PC-3 (cell line): ENCODE measurements around the gene MAP2K3.

Source experiments
- EZH2 ChIP-seq: fragments of 300-600 bp; sonication (generic); IDR thresholded peaks from one replicate; pipeline ENCODE4 v1.6.1; 2017; ENCODE audit warnings: antibody characterized with exemption, mild to moderate bottlenecking, low read length; ENCODE audit not compliant: unreplicated experiment
- TF ChIP-seq, protein P1 (sequence below): fragments of 300-600 bp; sonication (generic); conservative IDR thresholded peaks from 2 replicates; pipeline ENCODE4 v1.5.1; 2017; ENCODE audit warnings: antibody characterized with exemption, low read depth, mild to moderate bottlenecking, low read length

DNA sequence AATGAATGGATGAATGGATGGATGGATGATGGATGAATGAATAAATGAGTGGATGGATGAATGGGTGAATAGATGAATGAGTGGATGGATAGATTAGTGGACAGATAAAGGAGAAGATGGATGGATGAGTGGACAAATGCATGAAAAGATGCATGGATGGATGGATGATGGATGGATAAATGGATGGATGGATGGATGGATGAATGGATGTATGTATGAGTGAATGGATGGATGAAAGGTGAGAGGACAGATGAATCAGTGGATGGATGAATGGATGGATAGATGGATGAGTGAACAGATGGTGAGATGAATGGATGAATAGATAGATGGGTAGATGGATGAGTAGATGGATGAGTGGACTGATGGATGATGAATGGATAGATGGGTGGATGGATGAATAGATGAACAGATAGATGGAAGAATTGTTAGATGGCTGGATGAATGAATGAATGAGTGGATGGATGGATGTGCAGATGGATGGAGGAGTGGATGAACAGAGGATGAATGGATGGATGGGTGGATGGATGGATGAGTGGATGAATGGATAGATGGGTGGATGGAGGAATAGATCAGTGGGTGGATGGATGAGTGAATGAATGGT, 77.9 kb downstream of the MAP2K3 start:
- TF ChIP-seq, protein P1, sequence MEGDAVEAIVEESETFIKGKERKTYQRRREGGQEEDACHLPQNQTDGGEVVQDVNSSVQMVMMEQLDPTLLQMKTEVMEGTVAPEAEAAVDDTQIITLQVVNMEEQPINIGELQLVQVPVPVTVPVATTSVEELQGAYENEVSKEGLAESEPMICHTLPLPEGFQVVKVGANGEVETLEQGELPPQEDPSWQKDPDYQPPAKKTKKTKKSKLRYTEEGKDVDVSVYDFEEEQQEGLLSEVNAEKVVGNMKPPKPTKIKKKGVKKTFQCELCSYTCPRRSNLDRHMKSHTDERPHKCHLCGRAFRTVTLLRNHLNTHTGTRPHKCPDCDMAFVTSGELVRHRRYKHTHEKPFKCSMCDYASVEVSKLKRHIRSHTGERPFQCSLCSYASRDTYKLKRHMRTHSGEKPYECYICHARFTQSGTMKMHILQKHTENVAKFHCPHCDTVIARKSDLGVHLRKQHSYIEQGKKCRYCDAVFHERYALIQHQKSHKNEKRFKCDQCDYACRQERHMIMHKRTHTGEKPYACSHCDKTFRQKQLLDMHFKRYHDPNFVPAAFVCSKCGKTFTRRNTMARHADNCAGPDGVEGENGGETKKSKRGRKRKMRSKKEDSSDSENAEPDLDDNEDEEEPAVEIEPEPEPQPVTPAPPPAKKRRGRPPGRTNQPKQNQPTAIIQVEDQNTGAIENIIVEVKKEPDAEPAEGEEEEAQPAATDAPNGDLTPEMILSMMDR = no peak
- TF ChIP-seq EZH2 = no peak
